ENCODE measurements around the gene WDFY4.

The WDFY4 gene

DNA sequence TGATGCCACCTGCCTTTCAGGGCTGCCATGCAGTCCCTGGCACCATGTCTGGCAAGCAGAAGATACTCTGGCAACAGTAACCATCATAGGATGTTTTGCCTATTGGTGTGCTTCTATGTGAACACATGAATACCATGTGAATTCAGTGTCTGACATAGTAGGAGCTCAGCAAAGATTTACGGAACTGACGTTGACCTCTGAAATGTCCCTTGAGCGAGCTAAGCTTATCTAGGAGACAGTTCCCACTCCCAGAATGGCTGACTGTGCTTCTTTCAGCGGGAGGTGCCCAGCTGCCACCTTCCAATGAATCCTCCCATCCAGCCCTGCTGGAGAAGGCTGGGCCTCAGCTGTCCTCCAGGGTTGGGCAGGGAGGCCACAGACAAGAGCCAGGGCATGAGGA is 326.2 kb downstream of the WDFY4 start:
- TF ChIP-seq CTCF (conservative IDR thresholded peaks at IDR 0.05; ENCODE audit: low read depth, low read length), result no peak
- no peak overlapping the region for H3K4me3 ChIP-seq (ENCODE audit: low read depth, low read length)
- DNase-seq (ENCODE audit: low read depth), result no peak

- DNase-seq (ENCODE audit: low read depth), result no peak
- no peak overlapping the region for H3K4me3 ChIP-seq (ENCODE audit: low read depth, low read length)
- TF ChIP-seq CTCF (conservative IDR thresholded peaks at IDR 0.05; ENCODE audit: low read depth, low read length), result no peak
Measured at GRCh38 chr10:49011756-49012155, 327.1 kb downstream of the WDFY4 start.

- no peak for TF ChIP-seq CTCF (conservative IDR thresholded peaks at IDR 0.05; ENCODE audit: low read depth, low read length)
- H3K4me3 ChIP-seq (ENCODE audit: low read depth, low read length), result no peak overlapping the region
- no peak for DNase-seq (ENCODE audit: low read depth)
Measured at GRCh38 chr10:49012603-49013002, 327.9 kb downstream of the WDFY4 start.

GRCh38 chr10:49015700-49016099 is 331.0 kb downstream of the WDFY4 start:
- H3K4me3 ChIP-seq (ENCODE audit: low read depth, low read length), result no peak overlapping the region
- no peak for DNase-seq (ENCODE audit: low read depth)
- no peak for TF ChIP-seq CTCF (conservative IDR thresholded peaks at IDR 0.05; ENCODE audit: low read depth, low read length)

- H3K4me3 ChIP-seq (ENCODE audit: low read depth, low read length), result no peak overlapping the region
- DNase-seq (ENCODE audit: low read depth), result no peak
- TF ChIP-seq CTCF (conservative IDR thresholded peaks at IDR 0.05; ENCODE audit: low read depth, low read length), result no peak
Measured at GRCh38 chr10:49021685-49022084, 337.0 kb downstream of the WDFY4 start.

GRCh38 chr10:49023071-49023470 is 338.4 kb downstream of the WDFY4 start:
- TF ChIP-seq CTCF (conservative IDR thresholded peaks at IDR 0.05; ENCODE audit: low read depth, low read length), result no peak
- no peak for DNase-seq (ENCODE audit: low read depth)
- H3K4me3 ChIP-seq (ENCODE audit: low read depth, low read length), result no peak overlapping the region

- no peak for TF ChIP-seq CTCF (conservative IDR thresholded peaks at IDR 0.05; ENCODE audit: low read depth, low read length)
- peak; percentile 11 for DNase-seq (ENCODE audit: low read depth)
- no peak overlapping the region for H3K4me3 ChIP-seq (ENCODE audit: low read depth, low read length)
Measured at GRCh38 chr10:49023752-49024151, 339.1 kb downstream of the WDFY4 start.

Measured in choroid plexus epithelial cell (primary cell).